Measurements from ENCODE around the gene UMAD1.

Gene UMAD1

GRCh38 chr7:7736671-7737070 lies 96.1 kb downstream of the UMAD1 start:
- no peak for DNase-seq

DNA sequence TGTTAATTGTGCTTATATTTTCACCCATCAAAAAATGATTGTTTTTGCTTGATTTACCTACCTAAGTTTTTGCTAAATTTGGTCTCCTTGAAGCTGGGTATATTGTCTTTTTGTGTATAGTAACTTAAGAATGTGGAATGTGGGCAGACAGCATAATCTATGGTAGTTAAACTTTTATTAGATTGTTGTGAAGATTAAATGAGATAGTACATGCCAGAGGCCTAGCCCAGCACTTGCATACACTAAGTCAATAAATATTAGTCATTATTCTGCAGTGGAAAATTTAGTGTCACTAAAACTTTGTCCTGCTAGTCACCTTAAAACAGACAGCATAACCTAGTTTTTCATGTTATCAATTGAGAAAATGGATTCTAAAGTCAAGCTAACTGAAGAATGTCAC lies 97.1 kb downstream of the UMAD1 start:
- no peak for DNase-seq

DNA sequence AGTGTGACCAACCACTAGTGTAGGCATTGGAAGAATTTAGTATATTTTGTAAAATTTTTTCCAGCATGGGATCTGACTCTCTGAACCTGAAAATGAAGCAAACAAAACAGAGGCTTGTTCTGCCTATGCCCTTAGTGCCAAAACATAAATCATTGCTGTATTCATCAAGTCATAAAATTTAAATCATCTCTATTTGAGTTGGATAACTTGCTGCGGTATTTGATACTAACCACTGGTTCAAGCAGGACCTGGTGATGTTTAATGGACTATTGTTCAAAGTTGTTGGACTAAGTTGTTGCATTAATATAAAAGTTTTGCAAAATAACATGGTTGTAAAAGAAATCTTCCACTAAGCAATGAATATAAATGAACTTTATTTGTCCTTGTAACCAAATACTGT lies 97.6 kb downstream of the UMAD1 start:
- no peak for DNase-seq

DNA sequence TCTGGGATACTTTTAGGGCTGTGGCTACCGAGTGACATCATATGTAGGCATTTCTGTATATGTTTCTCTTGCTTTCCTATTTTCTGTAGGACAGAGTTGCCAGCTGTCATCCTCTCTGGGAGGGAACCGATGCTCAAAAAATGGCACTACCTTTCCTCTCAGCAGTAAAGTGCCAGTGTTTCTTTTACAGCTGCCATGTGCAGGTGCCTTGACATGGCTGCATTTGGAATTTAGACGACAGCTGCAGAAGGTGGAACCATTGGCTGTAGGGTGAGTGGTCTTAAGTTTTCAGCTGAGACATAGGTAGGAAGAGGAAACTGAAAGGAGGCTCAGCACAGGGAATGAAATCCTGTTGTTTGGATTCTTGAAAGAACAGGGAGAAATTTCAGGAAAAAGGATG lies 98.1 kb downstream of the UMAD1 start:
- no peak for DNase-seq

- no peak for DNase-seq
These were observed 98.9 kb downstream of the UMAD1 start for GRCh38 chr7:7739204-7740036.

DNA sequence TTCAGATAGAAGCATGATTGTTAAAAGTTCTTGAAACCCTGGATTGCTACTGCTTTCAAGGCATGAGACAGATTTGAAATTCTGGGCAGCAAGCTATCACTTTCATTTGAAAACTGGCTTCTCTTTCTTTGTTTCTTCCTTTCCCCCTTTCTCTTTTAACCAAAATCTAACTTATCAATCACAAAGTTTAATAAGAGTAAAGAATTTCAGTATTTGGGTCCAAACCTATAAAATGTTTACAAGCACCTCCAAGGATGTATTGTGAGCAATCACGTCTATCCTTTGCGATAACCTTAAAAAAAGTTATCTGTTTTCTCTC lies 99.4 kb downstream of the UMAD1 start:
- DNase-seq, result no peak

GRCh38 chr7:7742223-7742622 lies 101.7 kb downstream of the UMAD1 start:
- no peak for DNase-seq

- no peak for DNase-seq
These were observed 104.7 kb downstream of the UMAD1 start for GRCh38 chr7:7745258-7745657.

DNA sequence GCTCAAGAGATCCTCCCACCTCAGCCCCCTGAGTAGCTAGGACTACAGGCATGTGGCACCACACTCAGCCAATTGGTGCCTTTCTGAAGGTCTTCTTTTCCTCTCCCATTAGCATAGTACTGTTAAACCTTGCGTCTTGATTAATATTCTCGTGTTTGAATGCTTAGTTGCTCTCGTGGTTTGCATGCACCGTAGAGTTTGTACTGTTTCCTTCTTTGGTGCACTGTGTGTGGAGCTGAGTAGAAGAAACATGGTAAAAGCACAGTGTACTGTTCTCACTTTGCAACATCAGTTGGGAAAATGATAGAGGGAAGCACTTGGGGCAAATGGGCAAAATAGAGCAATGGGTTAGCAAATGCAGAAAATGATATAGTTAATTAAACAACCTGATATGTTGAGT lies 105.4 kb downstream of the UMAD1 start:
- DNase-seq, result no peak

- no peak for DNase-seq
These were observed 105.9 kb downstream of the UMAD1 start for GRCh38 chr7:7746458-7746857.

- DNase-seq, result no peak
These were observed 110.2 kb downstream of the UMAD1 start for GRCh38 chr7:7750571-7751242.

DNA sequence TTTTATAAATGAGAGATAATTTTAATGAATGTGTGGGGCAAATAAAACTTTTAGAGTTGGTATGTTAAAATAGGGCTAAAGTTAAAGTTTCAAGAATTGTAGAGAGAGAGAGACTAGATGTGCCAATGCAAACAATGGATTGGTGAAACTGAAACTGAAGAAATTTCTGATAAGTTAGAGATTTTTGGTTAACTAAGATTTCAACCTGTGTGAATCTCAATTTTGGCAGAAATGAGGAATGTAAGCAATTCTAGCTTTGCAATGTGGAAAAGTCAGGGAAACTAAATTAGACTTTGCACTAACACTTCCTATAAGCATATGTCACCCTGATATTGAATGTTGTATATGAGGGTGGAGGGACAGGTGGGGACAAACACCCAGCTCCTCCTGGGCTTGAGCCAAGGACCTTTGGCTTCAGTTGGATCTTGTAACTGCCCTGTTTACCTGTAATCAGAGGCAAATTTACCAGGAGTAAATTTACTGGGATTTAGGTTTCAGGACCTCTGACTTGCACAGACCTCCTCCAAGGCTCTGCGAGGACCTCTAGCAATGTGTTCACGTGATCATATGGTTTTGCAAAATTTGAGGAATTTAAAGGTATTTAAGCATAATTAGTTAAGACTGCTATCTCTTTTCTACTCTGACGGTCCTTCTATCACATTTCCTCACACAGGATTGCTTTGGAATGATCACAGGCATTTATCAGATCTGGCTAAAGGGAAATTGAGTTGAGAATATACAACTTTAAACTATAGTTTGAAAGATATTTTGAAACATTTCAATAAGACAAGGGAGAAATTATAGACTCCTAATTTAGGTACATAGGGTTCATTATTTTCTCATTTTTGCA lies 110.9 kb downstream of the UMAD1 start:
- no peak for DNase-seq

DNA sequence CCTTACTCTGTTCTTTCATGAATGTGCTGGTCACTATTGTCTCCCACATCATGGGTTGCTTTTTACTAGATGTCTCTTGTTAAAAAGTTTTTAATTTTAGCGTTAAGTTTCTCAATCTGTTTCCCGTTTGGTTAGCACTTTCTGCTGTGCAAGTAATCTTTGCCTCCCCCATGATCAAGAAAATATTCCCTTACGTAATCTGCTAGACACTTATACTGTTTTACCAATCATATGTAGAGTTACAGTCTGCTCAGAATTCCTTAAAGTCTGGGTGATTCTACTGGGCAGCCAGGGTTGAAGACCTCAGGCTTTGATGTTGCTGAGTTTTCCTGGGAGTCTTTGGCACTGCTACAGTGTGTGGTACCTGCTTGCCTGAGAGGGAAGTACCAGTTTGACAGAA lies 116.0 kb downstream of the UMAD1 start:
- no peak for DNase-seq

DNA sequence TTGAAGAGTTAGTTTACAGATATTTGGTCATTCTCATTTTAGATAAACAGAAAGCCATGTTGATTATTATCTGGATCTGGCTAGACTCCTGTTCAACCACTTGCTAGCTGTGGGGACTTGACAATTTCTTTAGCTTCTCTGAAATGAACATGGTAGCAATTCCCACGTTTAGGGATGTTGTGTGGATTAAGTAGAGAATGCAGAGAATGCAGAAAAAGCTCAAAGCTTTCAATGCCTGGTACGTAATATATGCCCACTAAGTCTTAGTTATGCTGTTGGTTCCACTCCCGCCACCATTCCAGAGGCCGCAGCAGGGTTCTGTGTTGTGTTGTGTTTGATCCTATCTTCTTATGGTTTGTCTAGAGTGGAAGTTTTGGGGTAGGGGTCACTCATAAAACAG lies 117.0 kb downstream of the UMAD1 start:
- no peak for DNase-seq

DNA sequence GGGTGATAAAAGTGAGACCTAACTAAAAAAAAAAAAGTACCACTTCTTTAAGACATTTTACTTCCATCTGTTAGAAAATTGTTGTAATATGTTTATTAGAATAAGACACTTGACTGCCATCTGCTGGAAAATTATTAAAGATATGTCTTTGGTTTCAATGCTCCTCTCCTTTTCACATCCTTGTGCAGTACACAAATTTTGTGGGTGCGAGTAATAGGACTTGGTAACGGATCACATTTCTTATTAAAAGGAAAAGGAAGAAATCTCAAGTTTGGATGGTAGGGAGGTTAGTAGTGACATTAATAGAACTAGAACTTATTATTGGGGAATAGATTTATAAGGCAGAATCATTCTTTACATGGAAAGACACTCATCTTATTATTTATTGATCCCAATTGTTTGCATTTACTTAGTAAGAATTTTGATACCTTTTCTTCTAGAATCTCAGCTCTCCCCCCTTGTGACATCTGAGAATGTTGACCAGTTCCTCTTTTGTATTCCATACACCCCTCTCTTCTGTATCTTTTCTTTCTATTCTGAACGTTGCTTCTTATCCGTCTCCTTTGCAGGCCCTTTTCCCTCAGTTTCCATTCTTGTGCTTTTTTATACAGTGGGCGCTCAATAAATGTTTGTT lies 120.9 kb downstream of the UMAD1 start:
- no peak for DNase-seq

GRCh38 chr7:7761974-7762779 lies 121.6 kb downstream of the UMAD1 start:
- no peak for DNase-seq

- DNase-seq, result no peak
These were observed 124.2 kb downstream of the UMAD1 start for GRCh38 chr7:7764520-7765396.

DNA sequence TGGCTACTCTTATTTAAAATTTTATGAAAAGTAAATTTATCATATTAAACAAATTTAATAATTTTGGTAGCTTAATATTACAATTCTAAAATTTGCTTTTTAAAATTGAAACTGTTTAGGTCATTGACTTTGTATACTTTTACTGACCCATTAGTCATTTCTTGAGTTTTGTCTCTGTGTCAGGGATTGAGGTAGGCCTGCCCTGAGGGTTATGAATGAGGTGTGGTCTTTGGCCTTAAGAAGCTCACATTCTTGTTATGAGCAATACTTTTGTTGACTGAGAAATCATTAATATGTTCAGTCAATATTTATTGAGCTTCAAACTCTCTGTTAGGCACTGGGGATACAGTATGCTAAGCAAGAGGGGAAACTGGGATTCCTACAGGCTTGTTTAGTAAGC lies 124.9 kb downstream of the UMAD1 start:
- DNase-seq, result no peak

DNA sequence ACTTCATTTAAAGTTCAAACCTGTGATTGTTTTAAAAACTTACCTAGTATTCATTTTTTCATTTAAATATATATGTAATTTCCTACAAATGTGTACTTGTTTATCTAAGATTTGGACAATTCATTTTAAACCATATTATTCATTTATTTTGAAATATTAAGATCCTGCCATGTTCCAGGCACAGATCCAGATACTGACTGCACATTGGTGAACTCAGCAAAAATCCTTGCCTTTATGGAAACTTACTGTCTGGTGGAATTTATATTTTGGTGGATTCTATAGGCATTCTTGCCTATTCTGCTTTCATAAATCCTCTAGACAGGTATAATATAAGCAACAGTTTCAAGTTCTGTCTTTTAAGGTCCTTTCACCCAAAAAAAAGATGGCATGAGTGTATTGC lies 126.1 kb downstream of the UMAD1 start:
- DNase-seq, result no peak

- DNase-seq, result no peak
These were observed 128.6 kb downstream of the UMAD1 start for GRCh38 chr7:7768977-7769709.

Measured in effector CD8-positive, alpha-beta T cell (primary cell).